HG03175 (cell line): ENCODE measurements around the gene KBTBD12.
"Not testable (repeated sequence)": the region's sequence is repeated elsewhere in the genome, so short reads cannot be mapped to it uniquely, and the experiment has no call there.

ENCODE experiments used
- ATAC-seq: cut with Tn5 transposase; IDR thresholded peaks from one replicate; pipeline ENCODE4 v1.9.1; 2021; ENCODE audit warnings: mild to moderate bottlenecking, moderate library complexity; ENCODE audit not compliant: unreplicated experiment

The KBTBD12 gene

DNA sequence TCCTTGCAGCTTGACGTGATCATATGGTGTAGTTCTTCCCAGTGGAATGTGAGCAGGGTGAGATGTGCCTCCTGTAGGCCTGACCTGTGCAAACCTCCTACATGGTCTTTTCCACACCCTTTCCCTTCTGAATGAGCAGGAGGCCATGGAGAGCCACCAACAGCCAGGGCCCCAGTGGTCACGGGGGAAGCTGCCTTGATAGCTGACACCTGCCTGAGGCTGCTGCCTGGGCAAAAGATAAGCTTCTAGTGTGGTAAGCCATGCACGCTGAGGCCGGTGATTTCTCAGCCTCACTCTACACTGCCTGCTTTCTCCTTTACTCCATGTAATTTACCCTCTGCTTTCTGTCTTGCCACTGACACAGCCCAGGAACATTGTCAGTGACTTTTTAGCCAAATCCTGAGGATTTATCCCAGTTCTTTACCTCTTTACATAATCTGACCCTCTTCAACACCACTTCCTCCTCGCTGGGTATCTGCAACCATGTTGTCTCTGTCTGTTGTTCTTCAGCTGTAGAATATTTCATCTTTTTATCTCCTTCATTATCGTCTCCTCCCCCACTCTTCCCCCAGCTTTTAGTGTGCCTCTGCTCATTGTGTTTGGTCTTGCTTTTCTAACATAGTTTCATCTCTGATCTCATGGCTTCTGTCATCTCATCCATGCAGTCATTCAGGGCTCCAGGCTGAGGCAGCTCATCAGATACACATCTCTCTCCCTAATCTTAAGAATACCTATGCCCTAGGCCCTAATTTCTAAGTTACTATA, 11.2 kb upstream of the KBTBD12 start:
- ATAC-seq: no peak

DNA sequence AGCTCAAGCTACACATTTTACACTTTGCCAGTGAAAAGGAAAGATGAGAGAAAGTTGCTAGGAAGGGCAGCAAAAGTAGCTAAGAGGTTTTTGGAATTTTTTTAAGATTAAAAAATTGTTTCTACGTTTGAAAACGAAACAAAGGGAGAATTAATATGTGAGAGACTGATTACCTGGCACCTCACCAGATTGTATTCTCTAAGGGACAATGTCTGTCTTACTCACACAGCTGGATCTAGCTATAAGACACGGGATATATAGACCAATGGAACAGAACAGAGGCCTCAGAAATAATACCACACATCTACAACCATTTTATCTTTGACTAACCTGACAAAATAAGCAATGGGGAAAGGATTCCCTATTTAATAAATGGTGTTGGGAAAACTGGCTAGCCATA, 9.5 kb upstream of the KBTBD12 start:
- no peak for ATAC-seq

DNA sequence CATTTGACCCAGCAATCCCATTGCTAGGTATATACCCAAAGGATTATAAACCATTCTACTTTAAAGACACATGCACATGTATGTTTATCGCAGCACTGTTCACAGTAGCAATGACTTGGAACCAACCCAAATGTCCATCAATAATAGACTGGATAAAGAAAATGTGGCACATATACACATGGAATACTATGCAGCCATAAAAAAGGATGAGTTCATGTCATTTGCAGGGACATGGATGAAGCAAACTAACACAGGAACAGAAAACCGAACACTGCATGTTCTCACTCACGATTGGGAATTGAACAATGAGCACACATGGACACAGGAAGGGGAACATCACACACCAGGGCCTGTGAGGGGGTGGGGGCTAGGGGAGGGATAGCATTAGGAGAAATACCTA, 8.4 kb upstream of the KBTBD12 start:
- not testable (repeated sequence) for ATAC-seq

DNA sequence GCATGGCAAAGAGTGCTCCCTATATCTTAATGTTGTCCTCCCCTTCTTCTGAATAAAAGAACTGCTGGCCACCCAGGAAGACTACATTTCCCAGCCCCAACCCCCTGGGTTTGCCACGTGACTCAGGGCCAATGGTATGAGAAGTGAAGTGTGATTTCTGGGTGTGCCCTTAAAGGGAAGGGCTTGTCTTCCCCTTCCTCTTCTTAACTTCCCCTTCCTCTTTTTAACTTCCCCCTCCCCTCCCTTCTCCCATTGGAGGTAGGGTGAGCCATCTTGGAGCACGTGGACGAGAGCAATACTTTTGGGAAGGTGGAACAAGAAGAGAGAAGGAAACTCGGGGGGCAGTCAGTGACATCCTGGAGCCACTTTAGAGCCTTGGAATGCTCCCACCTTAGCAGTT, 6.8 kb upstream of the KBTBD12 start:
- no peak for ATAC-seq

DNA sequence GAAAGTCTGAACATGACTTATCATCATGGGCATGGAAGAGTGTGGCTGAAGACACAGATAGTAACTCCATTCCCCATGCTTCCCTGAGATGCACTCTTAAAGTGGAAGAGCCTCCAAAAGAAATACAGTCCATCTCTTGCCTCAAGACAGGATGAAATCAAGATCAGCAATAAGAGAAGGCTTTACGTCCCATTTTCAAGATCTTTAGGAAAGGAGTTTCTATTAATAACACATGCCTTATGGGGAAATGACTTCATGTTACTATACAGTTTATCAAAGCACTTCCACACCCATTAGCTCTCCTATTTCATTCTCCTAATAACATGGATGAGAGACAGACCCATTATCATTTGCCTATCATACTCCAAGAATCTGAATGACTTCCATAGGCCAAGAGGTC, 6.1 kb upstream of the KBTBD12 start:
- no peak for ATAC-seq

DNA sequence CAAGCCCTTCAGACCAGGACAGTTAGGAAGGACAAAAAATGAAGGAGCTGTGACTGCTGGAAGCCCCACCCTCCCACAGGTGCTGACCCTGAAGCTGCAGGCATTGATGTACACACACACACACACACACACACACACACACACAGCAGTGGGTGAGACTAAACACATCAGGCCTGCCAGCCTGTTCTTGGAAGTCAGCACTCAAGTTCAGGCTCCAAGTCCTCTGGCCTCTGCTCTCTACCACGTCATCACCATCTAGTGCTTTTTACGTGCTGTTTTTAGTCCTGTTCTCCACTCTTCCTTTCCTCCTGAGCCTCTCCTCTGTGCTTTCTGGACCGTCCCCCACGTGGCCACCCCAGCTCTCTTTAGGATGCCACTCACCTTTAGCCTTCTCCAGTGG, 5.4 kb upstream of the KBTBD12 start:
- ATAC-seq: no peak

DNA sequence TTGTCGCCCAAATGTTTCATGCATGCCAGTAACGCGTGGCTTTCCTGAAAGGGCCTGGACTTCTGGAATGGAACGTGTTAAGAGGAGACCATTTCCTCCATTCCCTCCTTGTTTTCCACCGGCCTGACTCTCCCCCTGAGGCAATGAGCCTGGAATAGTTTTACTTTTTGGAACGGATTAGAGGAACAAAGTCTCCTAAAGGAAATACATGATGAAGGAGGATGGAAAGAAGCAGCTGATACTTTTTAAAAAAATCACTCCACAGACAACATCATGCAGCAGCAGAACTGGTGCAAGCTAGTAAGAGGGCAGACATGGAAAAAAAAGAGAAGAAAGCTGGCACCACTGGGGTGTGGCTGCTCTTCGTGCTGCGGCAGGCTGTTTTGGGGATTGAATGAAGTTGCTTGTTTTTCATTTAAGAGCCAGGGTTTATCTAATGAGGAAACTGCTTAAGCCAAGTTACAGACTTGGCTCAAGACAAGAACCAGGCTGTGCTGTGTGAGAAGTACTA, 3.6 kb upstream of the KBTBD12 start:
- no peak for ATAC-seq

DNA sequence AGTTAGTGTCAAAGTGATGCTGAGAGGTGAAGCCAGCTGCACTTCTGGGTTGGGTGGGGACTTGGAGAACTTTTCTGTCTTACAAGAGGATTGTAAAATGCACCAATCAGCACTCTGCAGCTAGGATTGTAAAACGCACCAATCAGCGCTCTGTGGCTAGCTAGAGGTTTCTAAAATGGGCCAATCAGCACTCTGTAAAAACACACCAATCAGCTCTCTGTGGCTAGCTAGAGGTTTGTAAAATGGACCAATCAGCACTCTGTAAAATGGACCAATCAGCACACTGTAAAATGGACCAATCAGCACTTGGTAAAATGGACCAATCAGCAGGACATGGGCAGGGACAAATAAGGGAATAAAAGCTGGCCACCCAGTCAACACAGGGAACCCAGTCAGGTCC, 1.2 kb upstream of the KBTBD12 start:
- ATAC-seq: not testable (repeated sequence)

DNA sequence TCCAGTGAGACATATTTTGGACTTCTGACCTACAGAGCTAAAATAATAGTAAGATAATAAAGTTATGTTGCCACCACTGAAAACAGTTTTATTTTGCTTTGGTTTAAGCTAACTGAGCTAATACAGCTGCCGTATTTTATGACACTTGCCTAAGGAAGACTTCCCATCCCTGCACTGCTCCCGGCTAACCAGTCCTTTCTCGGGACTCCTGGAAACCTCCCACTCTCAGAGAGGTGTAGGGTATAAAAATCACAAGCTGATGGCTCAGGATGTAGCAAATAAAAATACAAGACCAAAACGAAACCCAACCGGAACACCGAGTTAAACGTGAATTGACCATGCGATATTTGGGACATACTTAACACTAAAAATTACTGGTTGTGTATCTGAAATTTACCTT, 448 bp upstream of the KBTBD12 start:
- no peak for ATAC-seq

DNA sequence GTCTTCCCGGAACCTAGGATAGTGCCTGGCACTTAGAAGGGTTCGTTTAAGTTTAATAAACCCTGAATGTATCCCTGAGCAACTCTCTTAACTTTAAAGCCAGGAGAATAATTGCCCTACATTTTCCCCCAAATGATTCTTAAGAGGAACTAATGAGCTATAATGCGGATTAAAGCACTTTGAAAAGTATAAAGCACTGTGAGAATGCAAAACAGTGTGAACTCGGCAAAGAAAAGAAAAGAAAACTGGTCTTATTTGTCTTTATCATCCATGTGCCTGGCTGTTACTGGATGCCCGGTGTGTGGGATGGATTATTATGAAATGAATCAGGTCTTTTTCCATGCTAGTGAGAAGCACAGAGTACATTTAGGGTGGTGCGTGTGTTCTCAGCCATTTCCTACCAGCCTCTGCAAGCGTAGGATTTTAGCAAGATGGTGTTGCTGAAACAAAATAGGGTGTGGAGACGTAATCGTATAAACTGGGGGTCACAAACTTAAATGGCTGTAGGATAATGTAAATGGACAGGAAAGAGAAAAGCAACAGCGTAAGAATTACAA, 983 bp downstream of the KBTBD12 start:
- ATAC-seq: no peak

DNA sequence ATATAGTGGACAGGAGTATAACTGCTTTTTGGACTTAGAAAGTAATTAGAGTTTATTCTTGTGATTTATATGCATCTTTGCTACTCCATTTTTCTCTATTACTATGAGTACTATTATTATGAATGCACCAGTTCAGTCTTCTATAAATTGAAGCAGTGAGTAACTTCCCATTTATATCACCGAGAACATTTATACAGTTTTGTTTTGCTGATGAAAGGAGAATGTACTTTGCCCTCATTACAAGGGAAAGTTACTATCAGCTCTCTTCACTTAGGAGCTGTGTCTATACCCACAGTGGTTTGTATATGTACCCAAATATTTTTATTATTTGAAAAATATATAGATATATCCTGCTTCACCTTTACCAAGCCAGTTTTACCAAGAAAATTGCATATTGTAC, 5.7 kb downstream of the KBTBD12 start:
- no peak for ATAC-seq

DNA sequence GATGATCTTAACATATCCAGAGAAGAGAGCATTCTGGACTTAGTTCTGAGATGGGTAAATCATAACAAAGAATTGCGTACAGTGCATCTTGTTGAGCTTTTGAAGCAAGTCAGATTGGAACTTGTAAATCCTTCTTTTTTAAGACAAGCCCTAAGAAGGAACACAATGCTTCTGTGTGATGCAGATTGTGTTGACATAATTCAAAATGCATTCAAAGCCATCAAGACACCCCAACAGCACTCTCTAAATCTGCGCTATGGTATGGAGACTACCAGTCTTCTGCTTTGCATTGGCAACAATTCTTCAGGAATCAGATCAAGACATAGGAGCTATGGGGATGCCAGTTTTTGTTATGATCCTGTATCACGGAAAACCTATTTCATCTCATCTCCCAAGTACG, 8.6 kb downstream of the KBTBD12 start:
- no peak for ATAC-seq

DNA sequence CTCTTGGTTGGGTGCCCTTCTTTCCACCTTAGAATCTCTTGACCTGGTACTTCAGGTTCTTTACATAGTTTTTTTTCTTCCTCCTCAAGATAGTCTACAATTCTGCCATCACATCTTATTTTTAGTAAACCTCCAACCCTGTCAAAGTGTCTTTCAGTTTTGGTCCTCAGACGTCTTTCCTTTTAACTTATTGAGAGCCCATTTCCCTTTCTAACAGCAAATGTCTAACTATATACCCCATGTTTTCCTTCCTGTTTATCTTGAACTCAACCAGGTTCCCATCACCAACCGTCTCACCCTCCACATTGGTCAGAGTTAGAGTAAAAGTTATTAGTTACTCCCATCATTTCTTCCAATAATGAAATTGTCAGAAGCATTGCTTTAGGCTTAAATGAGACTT, 10.4 kb downstream of the KBTBD12 start:
- ATAC-seq: no peak

DNA sequence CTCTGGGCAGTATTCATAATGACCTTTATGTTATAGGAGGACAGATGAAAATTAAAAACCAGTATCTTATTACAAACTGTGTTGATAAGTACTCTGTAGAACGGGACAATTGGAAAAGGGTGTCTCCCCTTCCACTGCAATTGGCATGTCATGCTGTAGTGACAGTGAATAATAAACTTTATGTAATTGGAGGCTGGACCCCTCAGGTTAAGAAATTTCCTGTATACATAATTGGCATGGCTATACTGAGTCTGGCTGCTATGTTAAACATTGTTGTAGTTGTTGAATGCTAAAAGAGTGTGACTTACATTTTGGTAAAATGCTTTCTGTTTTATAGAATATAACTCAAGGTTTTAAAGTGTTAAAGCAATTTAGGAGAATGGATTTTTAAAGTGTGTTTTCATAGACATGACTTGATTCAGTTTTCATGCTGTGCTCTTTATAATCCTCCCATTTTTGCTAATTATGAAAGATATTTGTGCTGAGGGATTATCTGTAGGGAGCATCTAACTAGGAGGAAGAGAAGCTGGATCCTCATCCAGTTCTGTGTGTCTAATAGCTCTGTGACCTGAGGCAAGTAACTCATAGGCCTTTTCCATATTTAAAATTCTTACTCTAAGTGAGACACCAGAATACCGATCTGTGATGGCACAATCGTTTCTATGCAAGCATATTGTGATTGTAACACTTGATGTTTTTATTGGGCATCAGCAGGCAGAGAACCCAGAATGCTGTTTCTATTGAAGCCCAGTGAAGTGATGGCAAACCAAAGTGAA, 13.0 kb downstream of the KBTBD12 start:
- ATAC-seq: no peak

DNA sequence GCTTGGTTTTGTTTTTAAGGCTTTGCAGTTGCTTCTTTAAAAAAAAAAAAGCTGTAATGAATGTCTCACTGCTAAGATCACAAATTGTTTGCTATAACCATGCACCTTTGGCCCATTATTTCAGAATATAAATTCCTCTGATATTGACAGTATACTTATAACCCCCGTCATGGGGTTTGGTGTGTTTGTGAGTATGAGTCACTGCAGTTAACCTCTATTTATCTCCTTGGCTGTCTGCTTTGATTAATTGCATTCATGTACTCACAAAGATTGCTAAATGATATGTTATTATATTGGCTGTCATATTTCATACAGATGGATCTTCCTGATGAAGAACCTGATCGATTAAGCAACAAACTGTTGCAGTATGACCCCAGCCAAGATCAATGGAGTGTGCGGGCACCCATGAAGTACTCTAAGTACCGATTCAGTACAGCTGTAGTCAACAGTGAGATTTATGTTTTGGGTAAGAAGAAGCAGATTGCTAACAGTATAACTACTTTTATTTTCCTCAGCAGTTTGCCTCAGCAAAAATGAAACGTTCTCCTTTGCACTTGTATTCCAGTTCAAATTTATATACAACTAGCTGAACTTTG, 14.9 kb downstream of the KBTBD12 start:
- ATAC-seq: no peak

DNA sequence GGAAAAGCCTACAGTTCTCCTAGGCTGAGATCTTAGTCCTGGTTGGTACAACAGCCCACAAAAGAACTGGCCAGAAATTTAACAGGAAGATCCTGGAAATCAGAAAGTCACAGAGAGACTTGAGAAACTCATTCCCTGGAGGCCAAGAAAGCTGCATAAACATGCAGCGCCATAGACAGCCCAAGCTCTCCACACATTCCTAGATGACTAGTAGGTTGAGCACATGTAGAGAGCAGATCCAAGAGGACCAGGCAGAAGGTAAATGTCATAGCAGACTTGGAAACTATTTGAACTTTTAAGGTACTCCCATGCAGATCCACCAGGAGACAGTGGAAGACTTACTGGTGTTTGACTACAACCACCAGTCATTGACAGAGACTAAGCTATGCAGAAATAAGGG, 18.4 kb downstream of the KBTBD12 start:
- no peak for ATAC-seq

DNA sequence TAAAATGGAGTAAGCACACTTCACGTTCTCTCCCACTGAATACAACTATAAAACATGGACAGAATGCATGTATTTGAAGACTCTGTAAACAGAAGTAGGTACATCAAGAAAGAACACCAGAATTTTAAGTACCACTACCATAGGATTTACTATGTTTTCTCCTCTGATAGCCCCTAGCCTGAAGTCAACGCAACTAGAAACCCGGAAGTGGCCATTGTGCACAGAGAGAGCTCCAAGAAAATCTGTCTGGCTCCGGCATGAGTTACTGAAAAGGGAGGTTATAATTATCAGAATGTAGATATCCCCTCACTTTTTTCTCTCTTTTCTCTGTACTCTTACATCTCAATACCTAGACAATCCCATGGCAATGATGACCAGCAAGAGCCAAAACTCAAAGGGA, 23.8 kb downstream of the KBTBD12 start:
- no peak for ATAC-seq

DNA sequence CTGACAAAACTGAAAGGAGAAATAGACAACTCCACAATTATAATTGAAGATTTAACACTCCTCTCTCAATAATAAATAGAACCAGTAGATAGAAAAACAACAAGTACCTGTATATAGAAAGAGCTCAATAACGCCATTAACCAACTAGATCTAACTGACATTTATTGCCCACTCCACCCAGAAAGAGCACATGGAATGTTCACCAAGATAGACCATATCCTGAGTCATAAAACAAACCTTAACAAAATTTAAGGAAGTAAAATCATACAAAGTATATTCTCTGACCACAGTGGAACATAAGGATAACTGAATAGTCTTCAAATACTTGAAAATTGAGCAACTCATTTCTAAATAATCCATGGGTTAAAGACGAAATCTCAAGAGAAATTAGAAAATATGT, 25.1 kb downstream of the KBTBD12 start:
- no peak for ATAC-seq

DNA sequence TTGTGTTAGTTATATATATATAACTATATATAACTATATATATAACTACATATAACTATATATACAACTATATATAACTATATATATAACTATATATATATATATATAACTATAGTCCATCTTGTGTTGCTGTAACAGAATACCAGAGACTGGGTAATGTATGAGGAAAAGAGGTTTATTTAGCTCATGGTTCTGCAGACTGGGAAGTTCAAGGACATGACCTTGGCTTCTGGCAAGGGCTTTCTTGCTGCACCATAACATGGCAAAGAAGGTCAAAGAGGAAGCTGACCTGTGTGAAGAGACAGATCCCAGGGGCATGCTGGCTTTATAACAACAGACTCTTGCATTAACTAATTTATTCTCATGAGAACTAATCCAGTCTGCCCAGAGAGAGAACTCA, 27.6 kb downstream of the KBTBD12 start:
- ATAC-seq: no peak

DNA sequence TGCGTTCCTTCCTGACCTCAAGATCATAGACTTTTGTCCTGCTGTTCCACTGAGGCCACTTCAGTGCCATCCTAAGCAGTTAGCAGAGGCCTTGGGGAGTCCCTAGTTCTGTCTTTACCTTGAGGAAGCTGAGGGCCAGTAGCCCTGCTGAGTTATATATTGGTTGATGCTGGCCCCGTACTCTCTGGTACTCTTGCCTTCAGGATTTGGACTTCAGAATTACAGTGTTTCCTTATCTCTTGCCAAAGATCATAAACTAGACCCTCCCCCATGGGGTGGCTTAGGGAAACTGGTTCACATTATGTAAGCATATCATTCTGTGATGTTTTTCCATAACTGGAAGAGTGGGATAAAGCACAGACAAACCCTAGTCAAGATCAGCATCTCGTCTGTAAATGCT, 33.2 kb downstream of the KBTBD12 start:
- ATAC-seq: no peak

DNA sequence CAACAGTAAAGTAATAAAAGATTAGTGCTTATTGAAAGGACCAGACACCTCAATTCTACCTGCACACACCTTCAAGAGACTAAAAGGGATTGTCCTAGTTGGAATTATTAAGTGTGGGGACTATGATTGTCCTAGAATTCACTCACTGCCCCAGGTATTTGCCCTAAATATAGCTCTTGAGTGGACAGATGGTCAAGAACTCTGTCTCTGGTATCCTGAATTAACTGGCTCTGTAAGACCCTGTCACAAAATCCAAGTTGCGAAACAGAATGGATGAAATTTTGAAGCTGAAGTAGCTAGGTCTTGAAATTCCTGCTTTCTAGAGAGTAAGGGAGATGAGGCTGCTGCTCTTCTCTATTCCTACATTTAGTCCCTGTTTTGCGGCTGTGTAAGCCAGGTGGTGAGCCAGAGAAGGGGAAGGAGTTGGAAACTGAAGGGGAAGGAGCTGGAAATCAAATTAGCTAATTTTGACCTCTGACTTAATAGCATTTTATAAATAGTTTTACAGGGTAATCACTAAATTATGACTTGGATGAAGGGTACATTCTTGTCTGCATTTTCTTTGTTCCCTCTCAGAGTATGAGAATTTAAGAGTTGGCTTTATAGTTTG, 34.5 kb downstream of the KBTBD12 start:
- ATAC-seq: no peak
